ENCODE measurements around the gene ASCL2. TPM values are rescaled to one million over a fixed set of nuclear protein-coding genes. Genes with fewer than 3 reads are reported as not detected.

ASCL2 gene
- polyA plus RNA-seq, 2 donors = 0.95 to 1.7 TPM

GRCh38 chr11:2263071-2263565 lies 7.3 kb downstream of the ASCL2 start:
- Histone ChIP-seq H3K36me3 (ENCODE audit: control insufficient read depth in 2 of 2, insufficient read depth in 2 of 2, low read length in 1 of 2) (no peaks in the 10 kb centered on the region), H3K9me3 (ENCODE audit: control insufficient read depth in 2 of 2, insufficient read depth in 1 of 2, low read depth in 1 of 2, low read length in 1 of 2) (no peaks in the 10 kb centered on the region), H3K4me3 (ENCODE audit: low read depth in 1 of 2, low read length in 2 of 2) (no peak overlapping the region), H3K27me3 (ENCODE audit: control insufficient read depth in 1 of 2, insufficient read depth in 2 of 2, low read length in 2 of 2) (peaks cover 0 to 4% of the 10 kb centered on the region in 2 donors), H3K27ac (ENCODE audit: low read depth in 2 of 2, low read length in 1 of 2) (no peak overlapping the region), H3K4me1 (ENCODE audit: control insufficient read depth in 2 of 2, insufficient read depth in 2 of 2, low read length in 1 of 2) (peaks cover 3 to 9% of the 10 kb centered on the region in 2 donors)
- 75 to 83% methylated on average over 10 of the region's 10 CpGs for WGBS, 2 donors

GRCh38 chr11:2262301-2263070 lies 7.9 kb downstream of the ASCL2 start:
- no peak overlapping the region for H3K27ac ChIP-seq (ENCODE audit: low read depth in 2 of 2, low read length in 1 of 2)
- no peak overlapping the region for H3K4me3 ChIP-seq (ENCODE audit: low read depth in 1 of 2, low read length in 2 of 2)
- H3K36me3 ChIP-seq (ENCODE audit: control insufficient read depth in 2 of 2, insufficient read depth in 2 of 2, low read length in 1 of 2) = no peaks in the 10 kb centered on the region
- H3K27me3 ChIP-seq (ENCODE audit: control insufficient read depth in 1 of 2, insufficient read depth in 2 of 2, low read length in 2 of 2) = peaks cover 0 to 4% of the 10 kb centered on the region in 2 donors
- 89 to 91% methylated on average over 18 of the region's 18 CpGs for WGBS, 2 donors
- H3K9me3 ChIP-seq (ENCODE audit: control insufficient read depth in 2 of 2, insufficient read depth in 1 of 2, low read depth in 1 of 2, low read length in 1 of 2) = no peaks in the 10 kb centered on the region
- H3K4me1 ChIP-seq (ENCODE audit: control insufficient read depth in 2 of 2, insufficient read depth in 2 of 2, low read length in 1 of 2) = peaks cover 3 to 12% of the 10 kb centered on the region in 2 donors

GRCh38 chr11:2261436-2262230 lies 8.8 kb downstream of the ASCL2 start:
- Histone ChIP-seq H3K27ac (ENCODE audit: low read depth in 2 of 2, low read length in 1 of 2) (no peak overlapping the region), H3K9me3 (ENCODE audit: control insufficient read depth in 2 of 2, insufficient read depth in 1 of 2, low read depth in 1 of 2, low read length in 1 of 2) (no peaks in the 10 kb centered on the region), H3K4me3 (ENCODE audit: low read depth in 1 of 2, low read length in 2 of 2) (no peak overlapping the region), H3K27me3 (ENCODE audit: control insufficient read depth in 1 of 2, insufficient read depth in 2 of 2, low read length in 2 of 2) (peaks cover 0 to 4% of the 10 kb centered on the region in 2 donors), H3K36me3 (ENCODE audit: control insufficient read depth in 2 of 2, insufficient read depth in 2 of 2, low read length in 1 of 2) (no peaks in the 10 kb centered on the region), H3K4me1 (ENCODE audit: control insufficient read depth in 2 of 2, insufficient read depth in 2 of 2, low read length in 1 of 2) (peaks cover 7 to 16% of the 10 kb centered on the region in 2 donors)
- WGBS, 2 donors = 82 to 83% methylated on average over 21 of the region's 21 CpGs

- H3K4me1 ChIP-seq (ENCODE audit: control insufficient read depth in 2 of 2, insufficient read depth in 2 of 2, low read length in 1 of 2) = peaks cover 5 to 16% of the 10 kb centered on the region in 2 donors
- 68 to 74% methylated on average over 25 to 26 of the region's 26 CpGs for WGBS, 2 donors
- H3K4me3 ChIP-seq (ENCODE audit: low read depth in 1 of 2, low read length in 2 of 2) = no peak overlapping the region
- H3K36me3 ChIP-seq (ENCODE audit: control insufficient read depth in 2 of 2, insufficient read depth in 2 of 2, low read length in 1 of 2) = no peaks in the 10 kb centered on the region
- H3K27ac ChIP-seq (ENCODE audit: low read depth in 2 of 2, low read length in 1 of 2) = no peak overlapping the region
- no peaks in the 10 kb centered on the region for H3K9me3 ChIP-seq (ENCODE audit: control insufficient read depth in 2 of 2, insufficient read depth in 1 of 2, low read depth in 1 of 2, low read length in 1 of 2)
- H3K27me3 ChIP-seq (ENCODE audit: control insufficient read depth in 1 of 2, insufficient read depth in 2 of 2, low read length in 2 of 2) = peaks cover 0 to 4% of the 10 kb centered on the region in 2 donors
Measured at GRCh38 chr11:2260491-2261364, 9.7 kb downstream of the ASCL2 start.

GRCh38 chr11:2259897-2260451 lies 10.4 kb downstream of the ASCL2 start:
- Histone ChIP-seq H3K4me1 (ENCODE audit: control insufficient read depth in 2 of 2, insufficient read depth in 2 of 2, low read length in 1 of 2) (peaks cover 3 to 16% of the 10 kb centered on the region in 2 donors), H3K36me3 (ENCODE audit: control insufficient read depth in 2 of 2, insufficient read depth in 2 of 2, low read length in 1 of 2) (no peaks in the 10 kb centered on the region), H3K27me3 (ENCODE audit: control insufficient read depth in 1 of 2, insufficient read depth in 2 of 2, low read length in 2 of 2) (peaks cover 0 to 4% of the 10 kb centered on the region in 2 donors), H3K9me3 (ENCODE audit: control insufficient read depth in 2 of 2, insufficient read depth in 1 of 2, low read depth in 1 of 2, low read length in 1 of 2) (no peaks in the 10 kb centered on the region), H3K27ac (ENCODE audit: low read depth in 2 of 2, low read length in 1 of 2) (no peak overlapping the region), H3K4me3 (ENCODE audit: low read depth in 1 of 2, low read length in 2 of 2) (no peak overlapping the region)
- WGBS, 2 donors = 75 to 79% methylated on average over 12 of the region's 12 CpGs

- WGBS, 2 donors = 84% methylated on average over 8 of the region's 8 CpGs
- no peaks in the 10 kb centered on the region for H3K9me3 ChIP-seq (ENCODE audit: control insufficient read depth in 2 of 2, insufficient read depth in 1 of 2, low read depth in 1 of 2, low read length in 1 of 2)
- H3K4me3 ChIP-seq (ENCODE audit: low read depth in 1 of 2, low read length in 2 of 2) = no peak overlapping the region
- no peak overlapping the region for H3K27ac ChIP-seq (ENCODE audit: low read depth in 2 of 2, low read length in 1 of 2)
- peaks cover 3 to 16% of the 10 kb centered on the region in 2 donors for H3K4me1 ChIP-seq (ENCODE audit: control insufficient read depth in 2 of 2, insufficient read depth in 2 of 2, low read length in 1 of 2)
- no peaks in the 10 kb centered on the region for H3K36me3 ChIP-seq (ENCODE audit: control insufficient read depth in 2 of 2, insufficient read depth in 2 of 2, low read length in 1 of 2)
- peaks cover 0 to 4% of the 10 kb centered on the region in 2 donors for H3K27me3 ChIP-seq (ENCODE audit: control insufficient read depth in 1 of 2, insufficient read depth in 2 of 2, low read length in 2 of 2)
Measured at GRCh38 chr11:2259466-2259830, 10.9 kb downstream of the ASCL2 start.

- H3K4me1 ChIP-seq (ENCODE audit: control insufficient read depth in 2 of 2, insufficient read depth in 2 of 2, low read length in 1 of 2) = peaks cover 3 to 16% of the 10 kb centered on the region in 2 donors
- H3K27ac ChIP-seq (ENCODE audit: low read depth in 2 of 2, low read length in 1 of 2) = no peak overlapping the region
- H3K9me3 ChIP-seq (ENCODE audit: control insufficient read depth in 2 of 2, insufficient read depth in 1 of 2, low read depth in 1 of 2, low read length in 1 of 2) = no peaks in the 10 kb centered on the region
- H3K4me3 ChIP-seq (ENCODE audit: low read depth in 1 of 2, low read length in 2 of 2) = no peak overlapping the region
- peaks cover 0 to 4% of the 10 kb centered on the region in 2 donors for H3K27me3 ChIP-seq (ENCODE audit: control insufficient read depth in 1 of 2, insufficient read depth in 2 of 2, low read length in 2 of 2)
- H3K36me3 ChIP-seq (ENCODE audit: control insufficient read depth in 2 of 2, insufficient read depth in 2 of 2, low read length in 1 of 2) = no peaks in the 10 kb centered on the region
- 90 to 91% methylated on average over 29 of the region's 29 CpGs for WGBS, 2 donors
Measured at GRCh38 chr11:2258501-2259465, 11.6 kb downstream of the ASCL2 start.

GRCh38 chr11:2256951-2257700 lies 13.3 kb downstream of the ASCL2 start:
- WGBS, 2 donors = 49 to 51% methylated on average over 24 to 31 of the region's 31 CpGs
- Histone ChIP-seq H3K4me3 (ENCODE audit: low read depth in 1 of 2, low read length in 2 of 2) (peak overlapping the region in 1 of 2 donors; percentile 5), H3K27ac (ENCODE audit: low read depth in 2 of 2, low read length in 1 of 2) (peak overlapping the region; percentile 86 to 92), H3K4me1 (ENCODE audit: control insufficient read depth in 2 of 2, insufficient read depth in 2 of 2, low read length in 1 of 2) (peaks cover 3 to 16% of the 10 kb centered on the region in 2 donors), H3K36me3 (ENCODE audit: control insufficient read depth in 2 of 2, insufficient read depth in 2 of 2, low read length in 1 of 2) (no peaks in the 10 kb centered on the region), H3K9me3 (ENCODE audit: control insufficient read depth in 2 of 2, insufficient read depth in 1 of 2, low read depth in 1 of 2, low read length in 1 of 2) (no peaks in the 10 kb centered on the region), H3K27me3 (ENCODE audit: control insufficient read depth in 1 of 2, insufficient read depth in 2 of 2, low read length in 2 of 2) (peaks cover 0 to 4% of the 10 kb centered on the region in 2 donors)
